ENCODE data around the gene LGALS13.

The LGALS13 gene

GRCh38 chr19:39607561-39607960 lies 5.2 kb downstream of the LGALS13 start:
- Histone ChIP-seq H3K4me3 (replicated peaks; ENCODE audit: insufficient read depth, low read length) (no peak overlapping the region), H3K27me3 (ENCODE audit: insufficient read depth, poor library complexity, severe bottlenecking) (no peaks in the 10 kb centered on the region), H3K27ac (replicated peaks) (no peak overlapping the region)
- no peak for DNase-seq (ENCODE audit: low read depth in 1 of 2, low spot score in 1 of 2)
- TF ChIP-seq SPI1 (IDR thresholded peaks at IDR 0.05; ENCODE audit: borderline replicate concordance, low read depth) (no peak), POLR2AphosphoS5 (IDR thresholded peaks at IDR 0.05; ENCODE audit: low read depth) (no peak), GABPA (IDR thresholded peaks at IDR 0.05; ENCODE audit: low read depth) (no peak), REST (IDR thresholded peaks at IDR 0.05; ENCODE audit: insufficient replicate concordance, low read depth) (no peak), CTCF (IDR thresholded peaks at IDR 0.05; ENCODE audit: insufficient read depth, low read length) (no peak)

- TF ChIP-seq GABPA (IDR thresholded peaks at IDR 0.05; ENCODE audit: low read depth): no peak
- TF ChIP-seq POLR2AphosphoS5 (IDR thresholded peaks at IDR 0.05; ENCODE audit: low read depth): no peak
- H3K27ac ChIP-seq (replicated peaks): no peak overlapping the region
- DNase-seq (ENCODE audit: low read depth in 1 of 2, low spot score in 1 of 2): no peak
- no peaks in the 10 kb centered on the region for H3K27me3 ChIP-seq (ENCODE audit: insufficient read depth, poor library complexity, severe bottlenecking)
- H3K4me3 ChIP-seq (replicated peaks; ENCODE audit: insufficient read depth, low read length): no peak overlapping the region
These were observed 11.3 kb downstream of the LGALS13 start for GRCh38 chr19:39613597-39613996.

GRCh38 chr19:39617745-39618144 lies 15.4 kb downstream of the LGALS13 start:
- no peak overlapping the region for H3K27ac ChIP-seq (replicated peaks)
- TF ChIP-seq SPI1 (IDR thresholded peaks at IDR 0.05; ENCODE audit: borderline replicate concordance, low read depth) (no peak), REST (IDR thresholded peaks at IDR 0.05; ENCODE audit: insufficient replicate concordance, low read depth) (no peak), CTCF (IDR thresholded peaks at IDR 0.05; ENCODE audit: insufficient read depth, low read length) (no peak), POLR2AphosphoS5 (IDR thresholded peaks at IDR 0.05; ENCODE audit: low read depth) (no peak), GABPA (IDR thresholded peaks at IDR 0.05; ENCODE audit: low read depth) (no peak)
- H3K4me3 ChIP-seq (replicated peaks; ENCODE audit: insufficient read depth, low read length): no peak overlapping the region
- DNase-seq (ENCODE audit: low read depth in 1 of 2, low spot score in 1 of 2): no peak
- peaks cover 5% of the 10 kb centered on the region for H3K27me3 ChIP-seq (ENCODE audit: insufficient read depth, poor library complexity, severe bottlenecking)

- H3K27me3 ChIP-seq (ENCODE audit: insufficient read depth, poor library complexity, severe bottlenecking): peaks cover 5% of the 10 kb centered on the region
These were observed 21.6 kb downstream of the LGALS13 start for GRCh38 chr19:39623946-39624345.

More at GRCh38 chr19:39623946-39624345, 21.6 kb downstream of the LGALS13 start:
- H3K4me3 ChIP-seq (replicated peaks; ENCODE audit: insufficient read depth, low read length): no peak overlapping the region
- no peak for DNase-seq (ENCODE audit: low read depth in 1 of 2, low spot score in 1 of 2)
- TF ChIP-seq CTCF (IDR thresholded peaks at IDR 0.05; ENCODE audit: insufficient read depth, low read length) (no peak), POLR2AphosphoS5 (IDR thresholded peaks at IDR 0.05; ENCODE audit: low read depth) (no peak), SPI1 (IDR thresholded peaks at IDR 0.05; ENCODE audit: borderline replicate concordance, low read depth) (no peak), REST (IDR thresholded peaks at IDR 0.05; ENCODE audit: insufficient replicate concordance, low read depth) (no peak)
- H3K27ac ChIP-seq (replicated peaks): no peak overlapping the region
